IMR-90 (cell line): ENCODE measurements around the gene RPS5. TPM values are rescaled to one million over a fixed set of nuclear protein-coding genes. Genes with fewer than 3 reads are reported as not detected.

Experiments used
- ATAC-seq: fragments of 200-7000 bp; cut with Tn5 transposase; 2 replicates; pipeline ENCODE4 v1.9.1; 2020; ENCODE audit warnings: low read depth, mild to moderate bottlenecking, moderate library complexity
- BruUV-seq: library from RNA; stranded (reverse); fragments of 400-500 nt; replicated peaks from 2 replicates; lab custom pipeline; 2021; lab: Mats Ljungman, UMichigan
- CTCF ChIA-PET: fragments of 300-600 bp; formaldehyde crosslinking; extraction: SDS; loops from one replicate; lab custom pipeline; 2021; ENCODE audit warnings: antibody characterized with exemption; lab: Yijun Ruan, JAX
- POLR2A ChIA-PET: fragments of 300-600 bp; sonication (Branson Sonifier 250); formaldehyde crosslinking; loops from one replicate; lab custom pipeline; 2022; ENCODE audit warnings: antibody characterized with exemption; ENCODE audit not compliant: unreplicated experiment; lab: Charles Lee
- DNase-seq: peaks from one replicate; pipeline ENCODE4 v3.0.0; 2013
- H2AFZ ChIP-seq: replicated peaks from 2 replicates; pipeline ENCODE3; 2013; ENCODE audit warnings: low read length, mild to moderate bottlenecking; ENCODE audit not compliant: poor library complexity
- H2AK5ac ChIP-seq: 2 replicates; pipeline ENCODE4 v1.6.1; 2013; ENCODE audit warnings: low read depth, low read length, inconsistent platforms
- H2AK9ac ChIP-seq: replicated peaks from 2 replicates; pipeline ENCODE3; 2013; ENCODE audit warnings: mild to moderate bottlenecking, low read depth, low read length, moderate library complexity; ENCODE audit not compliant: poor library complexity
- H2BK120ac ChIP-seq: 2 replicates; pipeline ENCODE4 v1.6.1; 2013; ENCODE audit warnings: low read depth, low read length, inconsistent platforms
- H2BK15ac ChIP-seq: 3 replicates; pipeline ENCODE4 v1.6.1; 2013; ENCODE audit warnings: low read depth, low read length, inconsistent platforms
- H2BK20ac ChIP-seq: 2 replicates; pipeline ENCODE4 v1.6.1; 2013; ENCODE audit warnings: low read depth, mild to moderate bottlenecking, inconsistent platforms, low read length, moderate library complexity
- H2BK5ac ChIP-seq: 2 replicates; pipeline ENCODE4 v1.6.1; 2013; ENCODE audit warnings: mild to moderate bottlenecking, low read depth, low read length, inconsistent platforms; ENCODE audit not compliant: poor library complexity, severe bottlenecking
- H3K14ac ChIP-seq: replicated peaks from 2 replicates; pipeline ENCODE4 v1.6.1; 2013; ENCODE audit warnings: low read depth, low read length, inconsistent platforms
- H3K18ac ChIP-seq: 2 replicates; pipeline ENCODE4 v1.6.1; 2013; ENCODE audit warnings: low read depth, low read length, control low read depth
- H3K23ac ChIP-seq: 2 replicates; pipeline ENCODE4 v1.6.1; 2013; ENCODE audit warnings: low read depth, low read length, inconsistent platforms
- H3K27ac ChIP-seq: 2 replicates; pipeline ENCODE4 v1.5.1; 2013; ENCODE audit warnings: mild to moderate bottlenecking, control low read depth, low read length; ENCODE audit not compliant: insufficient read depth
- H3K27me3 ChIP-seq: 2 replicates; pipeline ENCODE4 v1.6.1; 2013; ENCODE audit warnings: low read length; ENCODE audit not compliant: control insufficient read depth, insufficient read depth
- H3K36me3 ChIP-seq: 2 replicates; pipeline ENCODE4 v1.6.1; 2013; ENCODE audit warnings: low read length, mixed read lengths; ENCODE audit not compliant: control insufficient read depth, insufficient read depth
- H3K4ac ChIP-seq: 2 replicates; pipeline ENCODE4 v1.6.1; 2013; ENCODE audit warnings: low read depth, low read length, inconsistent platforms
- H3K4me1 ChIP-seq: 2 replicates; pipeline ENCODE4 v1.6.1; 2013; ENCODE audit warnings: low read length, mixed read lengths; ENCODE audit not compliant: control insufficient read depth, insufficient read depth
- H3K4me2 ChIP-seq: 2 replicates; pipeline ENCODE4 v1.6.1; 2013; ENCODE audit warnings: low read depth, mild to moderate bottlenecking, control low read depth, low read length, moderate library complexity
- H3K4me3 ChIP-seq: 2 replicates; pipeline ENCODE4 v1.5.1; 2013; ENCODE audit warnings: low read depth, mild to moderate bottlenecking, control low read depth, low read length, moderate library complexity; ENCODE audit not compliant: insufficient read depth
- H3K56ac ChIP-seq: 2 replicates; pipeline ENCODE4 v1.6.1; 2013; ENCODE audit warnings: low read length, inconsistent platforms; ENCODE audit not compliant: insufficient read depth; ENCODE audit errors: extremely low read depth
- H3K79me1 ChIP-seq, 2 experiments: 2 replicates each; pipeline ENCODE4 v1.6.1; 2013; ENCODE audit warnings: low read length in 2 of 2, inconsistent platforms in 1 of 2, low read depth in 1 of 2
- H3K9ac ChIP-seq: 2 replicates; pipeline ENCODE4 v1.6.1; 2013; ENCODE audit warnings: low read depth, low read length, control low read depth
- H3K9me1 ChIP-seq: 2 replicates; pipeline ENCODE4 v1.6.1; 2013; ENCODE audit warnings: low read length, inconsistent platforms; ENCODE audit not compliant: insufficient read depth
- H3K9me3 ChIP-seq: 2 replicates; pipeline ENCODE4 v1.6.1; 2013; ENCODE audit warnings: low read length; ENCODE audit not compliant: control insufficient read depth, insufficient read depth
- H4K20me1 ChIP-seq: 2 replicates; pipeline ENCODE4 v1.6.1; 2013; ENCODE audit warnings: low read length, inconsistent platforms; ENCODE audit not compliant: insufficient read depth
- H4K5ac ChIP-seq: 2 replicates; pipeline ENCODE4 v1.6.1; 2013; ENCODE audit warnings: mild to moderate bottlenecking, low read depth, low read length, control low read depth
- H4K8ac ChIP-seq, 2 experiments: 2 replicates each; pipeline ENCODE4 v1.6.1; 2013; ENCODE audit warnings: low read depth in 2 of 2, low read length in 2 of 2, control low read depth in 1 of 2, inconsistent platforms in 1 of 2
- H4K91ac ChIP-seq: 2 replicates; pipeline ENCODE4 v1.6.1; 2013; ENCODE audit warnings: low read depth, low read length, inconsistent platforms; ENCODE audit not compliant: insufficient read depth
- BHLHE40 ChIP-seq: fragments of 150-350 bp; IDR thresholded peaks from 2 replicates; pipeline ENCODE4 v1.6.1; 2016; ENCODE audit warnings: mild to moderate bottlenecking, low read depth, low read length
- CEBPB ChIP-seq: IDR thresholded peaks from 2 replicates; pipeline ENCODE4 v1.6.1; 2012; ENCODE audit warnings: low read depth, low read length, improper control_type of control experiment
- CHD1 ChIP-seq: IDR thresholded peaks from 2 replicates; pipeline ENCODE4 v1.6.1; 2012; ENCODE audit warnings: low read depth, low read length, improper control_type of control experiment
- CTCF ChIP-seq: conservative IDR thresholded peaks from 2 replicates; pipeline ENCODE4 v1.5.1; 2012; ENCODE audit warnings: mild to moderate bottlenecking, low read depth, low read length, improper control_type of control experiment
- ELK1 ChIP-seq: fragments of 150-350 bp; IDR thresholded peaks from 2 replicates; pipeline ENCODE4 v1.6.1; 2016; ENCODE audit warnings: low read depth, mild to moderate bottlenecking, low read length, moderate library complexity, borderline replicate concordance
- FOS ChIP-seq: fragments of 150-350 bp; IDR thresholded peaks from 2 replicates; pipeline ENCODE4 v1.6.1; 2016; ENCODE audit warnings: low read depth, low read length
- MAFK ChIP-seq: IDR thresholded peaks from 2 replicates; pipeline ENCODE4 v1.6.1; 2012; ENCODE audit warnings: low read depth, low read length, improper control_type of control experiment
- MXI1 ChIP-seq: IDR thresholded peaks from 2 replicates; pipeline ENCODE4 v1.6.1; 2012; ENCODE audit warnings: low read depth, mild to moderate bottlenecking, low read length, moderate library complexity, borderline replicate concordance
- NFE2L2 ChIP-seq: fragments of 150-350 bp; IDR thresholded peaks from 2 replicates; pipeline ENCODE4 v1.6.1; 2016; ENCODE audit warnings: low read depth, mild to moderate bottlenecking, low read length
- POLR2A ChIP-seq: IDR thresholded peaks from 2 replicates; pipeline ENCODE4 v1.6.1; 2012; ENCODE audit warnings: mild to moderate bottlenecking, low read depth, low read length
- RAD21 ChIP-seq: IDR thresholded peaks from 2 replicates; pipeline ENCODE4 v1.6.1; 2012; ENCODE audit warnings: low read length, improper control_type of control experiment
- RCOR1 ChIP-seq: IDR thresholded peaks from 2 replicates; pipeline ENCODE4 v1.6.1; 2012; ENCODE audit warnings: mild to moderate bottlenecking, low read length, improper control_type of control experiment; ENCODE audit not compliant: insufficient replicate concordance
- RFX5 ChIP-seq: IDR thresholded peaks from 2 replicates; pipeline ENCODE4 v1.8.0; 2012; ENCODE audit warnings: low read depth, mild to moderate bottlenecking, low read length, moderate library complexity
- SMC3 ChIP-seq: fragments of 150-350 bp; IDR thresholded peaks from 2 replicates; pipeline ENCODE4 v1.6.1; 2016; ENCODE audit warnings: low read depth, mild to moderate bottlenecking, antibody characterized with exemption, low read length, moderate library complexity
- WGBS, 2 experiments: methylation state at CpG; one replicate each; pipeline versions ENCODE4 v1.1.5 to v1.1.7; 2013; ENCODE audit warnings: missing lambda C conversion rate in 2 of 2; ENCODE audit not compliant: insufficient read length in 1 of 2; ENCODE audit errors: extremely low coverage in 2 of 2; 5-methylcytosine and 5-hydroxymethylcytosine counted together
- dilution Hi-C: fragments of 300-500 bp; cut with HindIII; formaldehyde crosslinking; loops from one replicate; pipeline ENCODE4 v1.14.3; 2018; ENCODE audit warnings: low sequenced_read_pairs; ENCODE audit not compliant: unreplicated experiment
- in situ Hi-C: fragments of 300-500 bp; cut with MboI; formaldehyde crosslinking; loops from 3 replicates; pipeline ENCODE4 v1.14.3; 2019; ENCODE audit warnings: low sequenced_read_pairs, inconsistent platforms, mixed read lengths
- intact Hi-C: fragments of 100-400 bp; cut with micrococcal nuclease; formaldehyde crosslinking; loops from 2 replicates; pipeline ENCODE4 v1.10.0; 2022
- polyA plus RNA-seq, 3 experiments: library from polyadenylated mRNA; depleted of rRNA; stranded (reverse); fragments of >200 nt; gene quantifications; 2 replicates each; pipeline ENCODE4 v1.2.3, GENCODE V29; 2012; ENCODE audit warnings: low replicate concordance in 1 of 3
- total RNA-seq: library from RNA; depleted of rRNA; stranded (reverse); fragments of >200 nt; gene quantifications from 2 replicates; pipeline ENCODE4 v1.2.3, GENCODE V29; 2012
- TF ChIP-seq, protein P1 (sequence below): fragments of 150-350 bp; IDR thresholded peaks from 2 replicates; pipeline ENCODE4 v1.6.1; 2017; ENCODE audit warnings: mild to moderate bottlenecking, antibody characterized with exemption, low read length, low read depth

RPS5 gene
- total and polyA plus RNA-seq, 2 of the 4 experiments (the other 2 are of a cell fraction), result 3,265 to 5,858 TPM

DNA sequence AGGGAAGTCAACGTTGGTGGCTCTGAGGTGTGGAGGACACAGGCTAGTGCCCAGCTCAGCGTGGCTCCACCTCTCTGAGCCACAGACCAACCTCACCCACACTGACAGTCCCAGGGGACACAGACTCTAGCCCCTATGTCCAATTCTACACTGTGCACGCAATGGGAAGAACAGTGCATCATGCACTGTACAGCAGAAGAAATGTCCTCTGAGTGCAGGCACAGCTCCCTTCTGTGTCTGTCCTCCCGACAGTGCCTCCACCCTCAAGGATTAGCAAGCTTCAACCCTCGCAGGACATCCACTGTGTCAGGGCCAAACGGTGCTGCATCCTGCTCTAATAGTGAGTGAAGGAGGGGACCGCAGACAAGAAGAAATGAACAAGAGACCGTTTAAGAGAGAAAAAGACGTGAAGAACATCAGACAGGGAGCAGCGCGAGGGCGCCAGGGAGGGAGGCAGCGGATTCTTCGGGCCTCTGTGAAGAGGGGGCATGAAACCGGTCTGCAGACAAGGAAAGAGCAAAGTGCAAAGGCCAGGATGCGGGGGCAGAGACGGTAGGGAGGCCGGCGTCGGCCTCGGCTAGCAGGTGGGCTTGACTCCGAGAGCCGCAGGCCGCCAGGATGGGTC is 6.9 kb upstream of the RPS5 start:
- Histone ChIP-seq H3K4me1 (peaks cover 9% of the 10 kb centered on the region; the same call in 1 of the 2 replicates), H3K23ac (peak overlapping the region; percentile 95), H3K36me3 (no peaks in the 10 kb centered on the region), H3K4me3 (peak overlapping the region; percentile 56), H2AK9ac (peak overlapping the region; percentile 96), H3K14ac (peak overlapping the region; percentile 59), H3K9me3 (no peaks in the 10 kb centered on the region), H3K9ac (peak overlapping the region; percentile 79), H3K79me1 (peaks cover 14 to 32% of the 10 kb centered on the region in 2 experiments; a peak in 3 of 4 replicates), H3K9me1 (peaks cover 19% of the 10 kb centered on the region), H2BK120ac (peak overlapping the region; percentile 47; the same call in 1 of the 2 replicates), H3K4ac (peak overlapping the region; percentile 95), H3K27me3 (no peaks in the 10 kb centered on the region), H3K4me2 (peak overlapping the region; percentile 89), H4K20me1 (no peaks in the 10 kb centered on the region), H2BK20ac (no peak overlapping the region), H4K5ac (peak overlapping the region; percentile 61), H4K91ac (peak overlapping the region; percentile 88), H3K56ac (peak overlapping the region; percentile 32; the same call in 1 of the 2 replicates), H2BK5ac (peak overlapping the region; percentile 63), H2BK15ac (no peak overlapping the region), H2AFZ (peak overlapping the region; percentile 97), H4K8ac (peak overlapping the region; percentile 93 to 99), H3K27ac (peak overlapping the region; percentile 64), H2AK5ac (peak overlapping the region; percentile 89), H3K18ac (no peak overlapping the region)
- ChIA-PET CTCF (no interaction called here), POLR2A (interaction anchor here (1.0 kb wide), 1 partner anchor 18 kb away, joined by 4 read pairs; the partner anchor contains the start of gene ZNF497)
- no TSS peak for BruUV-seq
- no peak for DNase-seq
- in situ Hi-C loops (no loop called here), dilution Hi-C loops (no loop called here), intact Hi-C loops (no loop called here)
- 1% methylated on average over 14 of the region's 24 CpGs; no CpG with 5 or more reads in 1 of the 2 experiments for WGBS, 2 experiments
- ATAC-seq, result peak; percentile 2
- TF ChIP-seq RAD21, result no peak
- TF ChIP-seq SMC3, result no peak
- TF ChIP-seq, protein P1, sequence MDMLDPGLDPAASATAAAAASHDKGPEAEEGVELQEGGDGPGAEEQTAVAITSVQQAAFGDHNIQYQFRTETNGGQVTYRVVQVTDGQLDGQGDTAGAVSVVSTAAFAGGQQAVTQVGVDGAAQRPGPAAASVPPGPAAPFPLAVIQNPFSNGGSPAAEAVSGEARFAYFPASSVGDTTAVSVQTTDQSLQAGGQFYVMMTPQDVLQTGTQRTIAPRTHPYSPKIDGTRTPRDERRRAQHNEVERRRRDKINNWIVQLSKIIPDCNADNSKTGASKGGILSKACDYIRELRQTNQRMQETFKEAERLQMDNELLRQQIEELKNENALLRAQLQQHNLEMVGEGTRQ, result no peak
- TF ChIP-seq CTCF, result no peak
- no peak for TF ChIP-seq CEBPB
- TF ChIP-seq POLR2A, result no peak
- TF ChIP-seq CHD1, result no peak
- TF ChIP-seq RFX5, result no peak
- TF ChIP-seq FOS, result no peak
- no peak for TF ChIP-seq NFE2L2
- TF ChIP-seq MXI1, result no peak
- no peak for TF ChIP-seq RCOR1
- TF ChIP-seq ELK1, result no peak
- no peak for TF ChIP-seq MAFK
- TF ChIP-seq BHLHE40, result no peak
